K562 (cell line): ENCODE results near the gene TMEM184B. TPM values are rescaled to one million over a fixed set of nuclear protein-coding genes. Genes with fewer than 3 reads are reported as not detected.

ENCODE experiments used
- FOS ChIP-seq: IDR thresholded peaks from 3 replicates; pipeline ENCODE4 v1.6.1; 2011; ENCODE audit not compliant: insufficient read length; ENCODE audit errors: extremely low read depth
- MAFG ChIP-seq: fragments of 450-650 bp; conservative IDR thresholded peaks from 2 replicates; pipeline ENCODE4 v1.6.1; 2016; ENCODE audit warnings: missing genetic modification characterization, missing compliant biosample characterization
- PPARD ChIP-seq: fragments of 250-450 bp; sonication (Bioruptor Pico); IDR thresholded peaks from 2 replicates; pipeline ENCODE4 v1.8.0; 2022; ENCODE audit warnings: inconsistent platforms, mild to moderate bottlenecking, moderate library complexity
- RBM15 ChIP-seq: fragments of 200-400 bp; formaldehyde crosslinking; IDR thresholded peaks from 2 replicates; pipeline ENCODE4 v1.6.1; 2018; ENCODE audit warnings: mild to moderate bottlenecking, low read length, moderate library complexity; ENCODE audit not compliant: insufficient read depth
- ZNF12 ChIP-seq: sonication (generic); formaldehyde crosslinking; IDR thresholded peaks from 2 replicates; pipeline ENCODE4 v1.4.0; 2020; ENCODE audit warnings: mild to moderate bottlenecking, missing genetic modification reagents
- ZNF212 ChIP-seq: fragments of 450-650 bp; formaldehyde crosslinking; IDR thresholded peaks from 2 replicates; pipeline ENCODE4 v1.4.0; 2020; ENCODE audit warnings: mild to moderate bottlenecking
- ZNF277 ChIP-seq: fragments of 250-450 bp; sonication (Bioruptor Pico); IDR thresholded peaks from 2 replicates; pipeline ENCODE4 v1.8.0; 2022; ENCODE audit warnings: inconsistent platforms, mild to moderate bottlenecking, moderate library complexity, borderline replicate concordance
- ZNF407 ChIP-seq: fragments of 450-650 bp; IDR thresholded peaks from 2 replicates; pipeline ENCODE4 v1.6.1; 2016; ENCODE audit warnings: low read depth
- polyA plus RNA-seq, 8 experiments: library from polyadenylated mRNA; depleted of rRNA in 4 of 8; stranded (reverse) in 5 of 8; unstranded in 3 of 8; fragments of >200 nt; fragmentation: Nextera tagmentation in 2 of 8; fragmentation: Illumina TruSeq in 1 of 8; extraction: Ambion mirVana in 2 of 8; extraction: Trizol in 1 of 8; gene quantifications; 2 replicates each; pipeline versions ENCODE4 v1.2.1 to v1.2.3, GENCODE V29; 2011 to 2014; ENCODE audit warnings: inconsistent platforms in 1 of 8, missing spikeins in 1 of 8
- total RNA-seq, 7 experiments: library from RNA; depleted of rRNA in 6 of 7; stranded (reverse); fragments of >200 nt in 6 of 7; fragmentation: Illumina TruSeq in 2 of 7; extraction: Trizol in 2 of 7; gene quantifications; 2 replicates each; pipeline versions ENCODE4 v1.2.1 to v1.2.3, GENCODE V29; 2011 to 2021; ENCODE audit warnings: low replicate concordance in 1 of 7

TMEM184B gene
- total and polyA plus RNA-seq, 9 of the 15 experiments (the other 6 are each of a cell fraction or from before 2014, with no cell fraction given), result 0.31 to 25.1 (median 6.2) TPM

- TF ChIP-seq ZNF407, result no peak
- TF ChIP-seq RBM15, result no peak
- no peak for TF ChIP-seq FOS
- no peak for TF ChIP-seq ZNF212
- TF ChIP-seq ZNF277 (CRISPR knock-in tag), result no peak
- no peak for TF ChIP-seq PPARD (CRISPR knock-in tag)
- no peak for TF ChIP-seq MAFG (tag)
- TF ChIP-seq ZNF12 (CRISPR knock-in tag), result no peak
Measured at GRCh38 chr22:38214302-38215056, 58.3 kb downstream of the TMEM184B start (continued).
